AG04449 (cell line): ENCODE results near the gene GTF3C1.

Experiments
- CTCF ChIA-PET: fragments of 350-600 bp; formaldehyde crosslinking; extraction: SDS; loops from one replicate; lab custom pipeline; 2021; ENCODE audit warnings: antibody characterized with exemption; lab: Yijun Ruan, JAX
- POLR2A ChIA-PET: fragments of 400-600, 350-600 bp; formaldehyde crosslinking; extraction: SDS; loops from one replicate; lab custom pipeline; 2020; ENCODE audit warnings: antibody characterized with exemption, inconsistent platforms; lab: Yijun Ruan, JAX
- DNase-seq: peaks from one replicate; pipeline ENCODE4 v3.0.0-alpha.2; 2010; ENCODE audit warnings: low read depth, low spot score
- H3K4me3 ChIP-seq: 2 replicates; pipeline ENCODE4 v1.5.1; 2011; ENCODE audit warnings: low read depth, mild to moderate bottlenecking, control low read depth, low read length
- CTCF ChIP-seq: IDR thresholded peaks from one replicate; pipeline ENCODE4 v1.5.1; 2011; ENCODE audit warnings: mild to moderate bottlenecking, moderate library complexity, low read length, control low read depth, inconsistent platforms; ENCODE audit not compliant: insufficient read depth; ENCODE audit errors: missing control alignments

GTF3C1 gene

GRCh38 chr16:27462846-27463682 lies 86.6 kb downstream of the GTF3C1 start:
- ChIA-PET POLR2A (no interaction called here), CTCF (interaction anchor here (0.9 to 2.2 kb wide), 6 partner anchors 12 to 383 kb away, joined by 3 to 11 read pairs (median 4); no protein-coding TSS in a partner anchor)
- DNase-seq: no peak
- no peak overlapping the region for H3K4me3 ChIP-seq
- no peak for TF ChIP-seq CTCF

- TF ChIP-seq CTCF: no peak
- ChIA-PET POLR2A (interaction anchor here (0.9 kb wide), 1 partner anchor 33 kb away, joined by 3 read pairs; no protein-coding TSS in a partner anchor), CTCF (interaction anchor here (0.9 to 2.2 kb wide), 6 partner anchors 11 to 382 kb away, joined by 3 to 11 read pairs (median 4); no protein-coding TSS in a partner anchor)
- no peak for DNase-seq
- H3K4me3 ChIP-seq: no peak overlapping the region
Observed at GRCh38 chr16:27462200-27462845, 87.4 kb downstream of the GTF3C1 start.

- POLR2A ChIA-PET: interaction anchor here (0.9 kb wide), 1 partner anchor 34 kb away, joined by 3 read pairs; no protein-coding TSS in a partner anchor
Observed at GRCh38 chr16:27461483-27462171, 88.1 kb downstream of the GTF3C1 start.

GRCh38 chr16:27460663-27461482 lies 88.8 kb downstream of the GTF3C1 start:
- POLR2A ChIA-PET: no interaction called here
- CTCF ChIA-PET: interaction anchor here (0.8 to 4.5 kb wide), 8 partner anchors 9 to 308 kb away, joined by 3 to 37 read pairs (median 4); no protein-coding TSS in a partner anchor
- no peak for DNase-seq
- TF ChIP-seq CTCF: no peak
- H3K4me3 ChIP-seq: no peak overlapping the region

More at GRCh38 chr16:27461483-27462171, 88.1 kb downstream of the GTF3C1 start:
- TF ChIP-seq CTCF: no peak
- CTCF ChIA-PET: interaction anchor here (1.5 to 2.2 kb wide), 4 partner anchors 10 to 309 kb away, joined by 4 to 11 read pairs (median 6); no protein-coding TSS in a partner anchor
- DNase-seq: no peak
- no peak overlapping the region for H3K4me3 ChIP-seq

GRCh38 chr16:27460213-27460612 lies 89.5 kb downstream of the GTF3C1 start:
- H3K4me3 ChIP-seq: no peak overlapping the region
- DNase-seq: no peak
- no peak for TF ChIP-seq CTCF
- CTCF ChIA-PET: interaction anchor here (0.8 to 4.5 kb wide), 9 partner anchors 9 to 314 kb away, joined by 3 to 37 read pairs (median 4); no protein-coding TSS in a partner anchor
- POLR2A ChIA-PET: no interaction called here
